ENCODE results near the gene WNT1. TPM values are rescaled to one million over a fixed set of nuclear protein-coding genes. Genes with fewer than 3 reads are reported as not detected.

The WNT1 gene
- total and polyA plus RNA-seq, 3 donors from 2014 or later = 0.62 to 1.4 (median 1.2) TPM

DNA sequence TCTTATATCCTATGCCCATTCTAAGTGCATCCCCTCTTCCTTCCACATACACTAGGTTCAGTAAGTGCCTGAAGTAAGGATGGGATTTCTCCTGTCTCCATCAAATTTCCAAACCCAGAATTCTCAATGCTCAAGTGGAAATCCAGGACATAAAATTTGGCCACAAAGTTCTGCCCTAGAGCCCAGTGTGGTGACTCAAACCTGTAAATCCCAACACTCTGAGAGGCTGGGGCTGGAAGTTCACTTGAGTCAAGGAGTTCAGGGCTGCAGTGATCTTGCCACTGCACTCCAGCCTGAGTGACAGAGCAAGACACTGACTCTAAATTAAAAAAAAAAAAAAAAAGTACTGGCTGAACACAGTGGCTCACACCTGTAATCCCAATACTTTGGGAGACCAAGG is 16.3 kb upstream of the WNT1 start:
- Histone ChIP-seq H3K4me3 (no peak overlapping the region), H3K27ac (no peak overlapping the region), H3K4me1 (peaks cover 4% of the 10 kb centered on the region), H3K9me3 (no peaks in the 10 kb centered on the region), H3K36me3 (ENCODE audit: low read depth, missing control alignments) (no peaks in the 10 kb centered on the region), H3K27me3 (no peaks in the 10 kb centered on the region)
- no peak for DNase-seq
- intact Hi-C loops (cut with DNase I; ENCODE audit: low total_unique reads) = no loop called here
- TF ChIP-seq POLR2A (IDR thresholded peaks at IDR 0.05) = no peak
- TF ChIP-seq, protein P1, sequence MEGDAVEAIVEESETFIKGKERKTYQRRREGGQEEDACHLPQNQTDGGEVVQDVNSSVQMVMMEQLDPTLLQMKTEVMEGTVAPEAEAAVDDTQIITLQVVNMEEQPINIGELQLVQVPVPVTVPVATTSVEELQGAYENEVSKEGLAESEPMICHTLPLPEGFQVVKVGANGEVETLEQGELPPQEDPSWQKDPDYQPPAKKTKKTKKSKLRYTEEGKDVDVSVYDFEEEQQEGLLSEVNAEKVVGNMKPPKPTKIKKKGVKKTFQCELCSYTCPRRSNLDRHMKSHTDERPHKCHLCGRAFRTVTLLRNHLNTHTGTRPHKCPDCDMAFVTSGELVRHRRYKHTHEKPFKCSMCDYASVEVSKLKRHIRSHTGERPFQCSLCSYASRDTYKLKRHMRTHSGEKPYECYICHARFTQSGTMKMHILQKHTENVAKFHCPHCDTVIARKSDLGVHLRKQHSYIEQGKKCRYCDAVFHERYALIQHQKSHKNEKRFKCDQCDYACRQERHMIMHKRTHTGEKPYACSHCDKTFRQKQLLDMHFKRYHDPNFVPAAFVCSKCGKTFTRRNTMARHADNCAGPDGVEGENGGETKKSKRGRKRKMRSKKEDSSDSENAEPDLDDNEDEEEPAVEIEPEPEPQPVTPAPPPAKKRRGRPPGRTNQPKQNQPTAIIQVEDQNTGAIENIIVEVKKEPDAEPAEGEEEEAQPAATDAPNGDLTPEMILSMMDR (IDR thresholded peaks at IDR 0.05) = no peak

DNA sequence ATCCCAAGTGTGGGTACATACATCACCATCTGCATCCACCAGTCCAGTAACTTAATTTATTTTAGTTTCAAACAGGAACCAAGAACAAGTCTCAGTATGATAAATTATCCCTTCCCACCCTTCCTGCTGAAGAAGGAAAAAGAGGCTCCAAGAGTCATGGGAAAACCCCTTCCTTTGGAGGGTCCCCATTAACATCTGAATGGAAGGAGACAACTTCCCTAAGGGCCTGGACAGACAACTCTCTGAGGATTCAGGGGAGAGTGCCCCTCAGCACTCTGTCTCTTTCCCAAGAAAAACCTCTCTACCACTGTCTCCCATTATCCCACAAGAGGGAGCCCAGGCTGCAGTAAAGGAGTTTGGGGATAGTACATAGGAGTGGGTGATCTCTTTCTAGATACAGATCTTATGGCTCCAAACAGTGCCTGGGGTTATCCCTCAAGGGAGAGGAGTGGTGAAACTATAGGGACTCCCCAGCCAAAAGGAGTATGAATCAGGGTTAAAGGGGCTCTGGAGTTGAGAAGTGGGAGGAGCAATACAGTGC is 12.8 kb upstream of the WNT1 start:
- no peaks in the 10 kb centered on the region for H3K27me3 ChIP-seq
- intact Hi-C loops (cut with DNase I; ENCODE audit: low total_unique reads) = no loop called here
- no peak overlapping the region for H3K27ac ChIP-seq
- H3K9me3 ChIP-seq = no peaks in the 10 kb centered on the region
- H3K4me1 ChIP-seq = no peaks in the 10 kb centered on the region
- no peak for DNase-seq
- no peak overlapping the region for H3K4me3 ChIP-seq
- TF ChIP-seq, protein P1 (IDR thresholded peaks at IDR 0.05) = no peak
- TF ChIP-seq POLR2A (IDR thresholded peaks at IDR 0.05) = no peak
- H3K36me3 ChIP-seq (ENCODE audit: low read depth, missing control alignments) = no peaks in the 10 kb centered on the region

DNA sequence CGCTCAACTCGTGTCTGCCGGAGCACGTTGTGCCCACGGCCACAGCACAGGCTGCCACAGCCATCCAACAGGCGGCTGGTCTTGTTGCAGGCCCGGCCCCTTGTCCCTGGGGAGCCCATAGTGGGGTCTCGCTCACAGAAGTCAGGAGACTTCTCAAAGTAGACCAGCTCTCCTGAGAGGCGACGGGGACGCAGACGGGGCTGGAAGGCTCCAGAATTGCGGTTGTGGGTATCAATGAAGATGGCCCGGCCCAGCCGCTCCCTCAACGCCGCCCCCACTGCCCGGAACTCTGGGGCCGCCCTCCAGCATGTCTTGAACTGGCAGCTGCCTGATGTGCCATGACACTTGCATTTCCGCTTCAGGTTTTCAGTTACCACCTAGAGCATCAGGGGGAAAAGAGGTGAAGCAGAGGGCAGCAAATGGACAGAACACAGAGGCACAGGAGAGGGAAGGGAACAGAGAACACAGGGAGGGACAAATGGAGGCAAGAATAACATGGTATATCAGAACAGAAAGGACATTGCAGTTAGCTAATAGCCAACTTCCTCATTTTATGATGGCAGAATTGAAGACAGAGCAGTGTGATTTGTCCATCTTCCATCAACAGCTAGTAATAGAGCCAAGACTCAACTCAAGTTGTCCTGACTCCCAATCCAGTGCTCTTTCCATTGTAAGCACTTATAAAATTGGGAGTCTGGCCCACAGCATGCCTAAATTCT is 11.8 kb upstream of the WNT1 start:
- intact Hi-C loops (cut with DNase I; ENCODE audit: low total_unique reads) = no loop called here
- Histone ChIP-seq H3K27me3 (no peaks in the 10 kb centered on the region), H3K9me3 (no peaks in the 10 kb centered on the region), H3K27ac (no peak overlapping the region), H3K36me3 (ENCODE audit: low read depth, missing control alignments) (no peaks in the 10 kb centered on the region), H3K4me3 (no peak overlapping the region), H3K4me1 (peaks cover 6% of the 10 kb centered on the region)
- 56 to 100% methylated on average over 1 to 20 of the region's 20 CpGs for WGBS, 2 donors
- TF ChIP-seq, protein P1 (IDR thresholded peaks at IDR 0.05) = no peak
- no peak for TF ChIP-seq POLR2A (IDR thresholded peaks at IDR 0.05)
- no peak for DNase-seq

DNA sequence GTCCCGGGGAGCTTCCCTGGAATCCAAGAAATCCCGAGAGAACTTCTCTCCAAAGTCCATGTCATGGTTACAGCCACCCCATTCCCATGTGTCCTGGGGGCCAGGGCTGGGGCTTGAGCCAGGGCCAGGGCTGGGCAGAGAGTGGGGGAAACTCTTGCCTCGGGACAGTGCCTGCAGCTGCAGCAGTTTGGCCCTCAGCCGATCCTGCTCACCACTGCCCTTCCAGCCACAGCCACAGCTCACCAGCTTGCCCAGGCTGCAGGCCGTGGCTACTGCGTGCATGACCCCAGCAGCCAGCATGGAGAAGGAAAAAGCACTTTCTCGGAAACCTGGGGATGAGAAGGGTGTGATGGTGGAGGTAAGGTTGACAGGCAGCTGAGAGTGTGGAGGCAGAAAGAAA is 10.1 kb upstream of the WNT1 start:
- H3K4me3 ChIP-seq = no peak overlapping the region
- TF ChIP-seq POLR2A (IDR thresholded peaks at IDR 0.05) = no peak
- TF ChIP-seq, protein P1 (IDR thresholded peaks at IDR 0.05) = no peak
- WGBS, 2 donors = 79% methylated on average over 7 of the region's 7 CpGs
- peaks cover 12% of the 10 kb centered on the region for H3K4me1 ChIP-seq
- H3K9me3 ChIP-seq = no peaks in the 10 kb centered on the region
- no peaks in the 10 kb centered on the region for H3K27me3 ChIP-seq
- intact Hi-C loops (cut with DNase I; ENCODE audit: low total_unique reads) = no loop called here
- no peak overlapping the region for H3K27ac ChIP-seq
- H3K36me3 ChIP-seq (ENCODE audit: low read depth, missing control alignments) = no peaks in the 10 kb centered on the region
- DNase-seq = no peak

DNA sequence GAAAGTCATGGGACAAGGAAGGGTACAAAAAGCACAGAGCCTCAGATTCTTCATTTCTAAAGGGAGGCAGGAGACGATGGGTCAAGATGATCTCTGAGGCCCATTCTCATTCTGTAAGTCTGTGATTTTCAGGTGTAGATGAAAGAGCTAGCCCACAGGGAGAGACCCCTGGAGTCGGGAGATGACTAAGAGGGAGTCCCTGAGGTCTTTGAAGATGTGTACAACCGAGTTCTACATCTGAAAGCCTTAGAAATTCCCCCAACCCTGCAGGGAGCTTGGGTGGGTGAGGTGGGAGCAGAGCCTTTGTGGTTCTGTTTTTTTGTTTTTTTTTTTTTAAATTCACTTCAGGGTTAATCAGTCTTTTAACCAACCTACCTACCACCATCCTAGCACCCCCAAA is 9.7 kb upstream of the WNT1 start:
- no peak for TF ChIP-seq POLR2A (IDR thresholded peaks at IDR 0.05)
- TF ChIP-seq, protein P1 (IDR thresholded peaks at IDR 0.05) = no peak
- Histone ChIP-seq H3K27me3 (no peaks in the 10 kb centered on the region), H3K36me3 (ENCODE audit: low read depth, missing control alignments) (no peaks in the 10 kb centered on the region), H3K4me3 (no peak overlapping the region), H3K27ac (no peak overlapping the region), H3K4me1 (peaks cover 12% of the 10 kb centered on the region), H3K9me3 (no peaks in the 10 kb centered on the region)
- intact Hi-C loops (cut with DNase I; ENCODE audit: low total_unique reads) = no loop called here
- 87% methylated on average over 3 of the region's 3 CpGs for WGBS, 2 donors
- no peak for DNase-seq
